Spleen (tissue), 7 donors: ENCODE measurements around the gene MACIR.

Experiments
- POLR2A ChIP-seq, 3 donors: fragments of 450-650 bp; IDR thresholded peaks; one replicate each; pipeline ENCODE4 v1.5.1; 2017; ENCODE audit warnings: antibody characterized with exemption in 3 of 3, mild to moderate bottlenecking in 1 of 3
- TF ChIP-seq, protein P1 (sequence below), 11 experiments: fragments of 200-600 bp in 7 of 11; fragments of 450-650 bp in 4 of 11; sonication (generic) in 4 of 11; IDR thresholded peaks in 8 of 11; conservative IDR thresholded peaks in 3 of 11; 1 replicate in 7 of 11; 2 replicates in 4 of 11; pipeline versions ENCODE4 v1.4.0 to v1.8.0; 2016 to 2021; ENCODE audit warnings: antibody characterized with exemption in 11 of 11, inconsistent platforms in 4 of 11, mild to moderate bottlenecking in 1 of 11
- donor health status: DM: no; HTN: no; CAD: no; lungs with moderate emphysema.
- donor health status: DM: no; HTN: no; CAD: no.
- donor health status: DM: no; HTN: no; CAD: no.

- no peak for TF ChIP-seq POLR2A (IDR thresholded peaks at IDR 0.05)
- TF ChIP-seq, protein P1, sequence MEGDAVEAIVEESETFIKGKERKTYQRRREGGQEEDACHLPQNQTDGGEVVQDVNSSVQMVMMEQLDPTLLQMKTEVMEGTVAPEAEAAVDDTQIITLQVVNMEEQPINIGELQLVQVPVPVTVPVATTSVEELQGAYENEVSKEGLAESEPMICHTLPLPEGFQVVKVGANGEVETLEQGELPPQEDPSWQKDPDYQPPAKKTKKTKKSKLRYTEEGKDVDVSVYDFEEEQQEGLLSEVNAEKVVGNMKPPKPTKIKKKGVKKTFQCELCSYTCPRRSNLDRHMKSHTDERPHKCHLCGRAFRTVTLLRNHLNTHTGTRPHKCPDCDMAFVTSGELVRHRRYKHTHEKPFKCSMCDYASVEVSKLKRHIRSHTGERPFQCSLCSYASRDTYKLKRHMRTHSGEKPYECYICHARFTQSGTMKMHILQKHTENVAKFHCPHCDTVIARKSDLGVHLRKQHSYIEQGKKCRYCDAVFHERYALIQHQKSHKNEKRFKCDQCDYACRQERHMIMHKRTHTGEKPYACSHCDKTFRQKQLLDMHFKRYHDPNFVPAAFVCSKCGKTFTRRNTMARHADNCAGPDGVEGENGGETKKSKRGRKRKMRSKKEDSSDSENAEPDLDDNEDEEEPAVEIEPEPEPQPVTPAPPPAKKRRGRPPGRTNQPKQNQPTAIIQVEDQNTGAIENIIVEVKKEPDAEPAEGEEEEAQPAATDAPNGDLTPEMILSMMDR (IDR thresholded peaks at IDR 0.05 in 8 of 11, conservative IDR thresholded peaks at IDR 0.05 in 3 of 11) = no peak
Observed at GRCh38 chr5:103254921-103255320, 3.6 kb upstream of the MACIR start.
